WTC11 (cell line): Measurements from ENCODE around the gene OR52R1. TPM values are rescaled to one million over a fixed set of nuclear protein-coding genes. Genes with fewer than 3 reads are reported as not detected.

ENCODE experiments used
- ATAC-seq: fragments of 200-7000 bp; cut with Tn5 transposase; 2 replicates; pipeline ENCODE4 v1.10.0; 2021; ENCODE audit warnings: mild to moderate bottlenecking, moderate library complexity
- Bru-seq: library from RNA; stranded (reverse); fragments of 400-500 nt; gene quantifications from one replicate; lab custom pipeline; 2021; lab: Mats Ljungman, UMichigan
- CTCF ChIA-PET: fragments of 300-600 bp; sonication (Branson Sonifier 250); formaldehyde crosslinking; loops from one replicate; lab custom pipeline; 2021; ENCODE audit warnings: antibody characterized with exemption; lab: Charles Lee
- POLR2A ChIA-PET: fragments of 350-600 bp; sonication (Branson Sonifier 250); formaldehyde crosslinking; loops from one replicate; lab custom pipeline; 2021; ENCODE audit warnings: antibody characterized with exemption; lab: Charles Lee
- DNase-seq: peaks from one replicate; pipeline ENCODE4 v3.0.0; 2021; ENCODE audit warnings: low spot score
- H3K27ac Mint-ChIP-seq: 2 replicates; pipeline ENCODE4 v1.8.0; 2021; ENCODE audit warnings: mixed read lengths
- H3K27me3 Mint-ChIP-seq: 2 replicates; pipeline ENCODE4 v1.8.0; 2021; ENCODE audit warnings: low read depth, mild to moderate bottlenecking, moderate library complexity, mixed read lengths
- H3K36me3 Mint-ChIP-seq: 2 replicates; pipeline ENCODE4 v1.8.0; 2021; ENCODE audit warnings: mixed read lengths
- H3K4me1 Mint-ChIP-seq: 2 replicates; pipeline ENCODE4 v1.8.0; 2022; ENCODE audit warnings: mixed read lengths
- H3K4me3 Mint-ChIP-seq: 2 replicates; pipeline ENCODE4 v1.8.0; 2021; ENCODE audit warnings: mild to moderate bottlenecking, moderate library complexity, mixed read lengths
- H3K9me3 Mint-ChIP-seq: 2 replicates; pipeline ENCODE4 v1.8.0; 2021; ENCODE audit warnings: mixed read lengths
- ARID4B ChIP-seq: sonication (generic); formaldehyde crosslinking; IDR thresholded peaks from 2 replicates; pipeline ENCODE4 v1.8.0; 2023; ENCODE audit warnings: missing genetic modification reagents, mild to moderate bottlenecking, borderline replicate concordance
- ATF1 ChIP-seq: sonication (generic); formaldehyde crosslinking; IDR thresholded peaks from 2 replicates; pipeline ENCODE4 v1.8.1; 2023; ENCODE audit warnings: mild to moderate bottlenecking, moderate library complexity, missing genetic modification reagents
- ERG ChIP-seq: fragments of 250-450 bp; sonication (Bioruptor Pico); IDR thresholded peaks from 2 replicates; pipeline ENCODE4 v1.8.0; 2021; ENCODE audit warnings: mild to moderate bottlenecking
- ESRRA ChIP-seq: sonication (generic); formaldehyde crosslinking; IDR thresholded peaks from 2 replicates; pipeline ENCODE4 v1.8.1; 2022; ENCODE audit warnings: mild to moderate bottlenecking, missing genetic modification reagents, borderline replicate concordance
- KAT7 ChIP-seq: sonication (generic); formaldehyde crosslinking; IDR thresholded peaks from 2 replicates; pipeline ENCODE4 v1.8.1; 2023; ENCODE audit warnings: missing genetic modification reagents, mild to moderate bottlenecking, borderline replicate concordance
- MYBL2 ChIP-seq: sonication (generic); formaldehyde crosslinking; IDR thresholded peaks from 2 replicates; pipeline ENCODE4 v1.8.1; 2023; ENCODE audit warnings: mild to moderate bottlenecking, moderate library complexity, missing genetic modification reagents
- RORB ChIP-seq: fragments of 250-450 bp; sonication (Bioruptor Pico); IDR thresholded peaks from 2 replicates; pipeline ENCODE4 v1.9.0; 2021; ENCODE audit warnings: mild to moderate bottlenecking
- SOX15 ChIP-seq: fragments of 250-450 bp; sonication (Bioruptor Pico); IDR thresholded peaks from 2 replicates; pipeline ENCODE4 v1.9.0; 2021; ENCODE audit warnings: mild to moderate bottlenecking
- STAT6 ChIP-seq: sonication (generic); formaldehyde crosslinking; conservative IDR thresholded peaks from 2 replicates; pipeline ENCODE4 v1.8.1; 2023; ENCODE audit warnings: mild to moderate bottlenecking, low read depth, missing genetic modification reagents, moderate library complexity
- TEAD1 ChIP-seq: sonication (generic); formaldehyde crosslinking; IDR thresholded peaks from 2 replicates; pipeline ENCODE4 v1.8.0; 2022; ENCODE audit warnings: mild to moderate bottlenecking, missing genetic modification reagents
- USF2 ChIP-seq: sonication (generic); formaldehyde crosslinking; IDR thresholded peaks from 2 replicates; pipeline ENCODE4 v1.8.1; 2023; ENCODE audit warnings: mild to moderate bottlenecking, missing genetic modification reagents, moderate library complexity
- ZBTB21 ChIP-seq: sonication (generic); formaldehyde crosslinking; IDR thresholded peaks from 2 replicates; pipeline ENCODE4 v1.8.1; 2023; ENCODE audit warnings: mild to moderate bottlenecking, missing genetic modification reagents, borderline replicate concordance
- ZNF281 ChIP-seq: sonication (generic); formaldehyde crosslinking; IDR thresholded peaks from 2 replicates; pipeline ENCODE4 v1.8.0; 2023; ENCODE audit warnings: mild to moderate bottlenecking, missing genetic modification reagents
- ZNF512 ChIP-seq: sonication (generic); formaldehyde crosslinking; IDR thresholded peaks from 2 replicates; pipeline ENCODE4 v1.8.1; 2022; ENCODE audit warnings: missing genetic modification reagents, borderline replicate concordance
- long read RNA-seq, 3 experiments: library from RNA in 1 of 3; library from capped mRNA in 1 of 3; library from polyadenylated mRNA in 1 of 3; unstranded in 2 of 3; stranded (forward) in 1 of 3; transcript quantifications; one replicate each; pipeline ENCODE4 v2.0.0, GENCODE V29; 2021
- total RNA-seq: library from RNA; stranded (reverse); gene quantifications from 3 replicates; pipeline ENCODE4 v1.2.3, GENCODE V29; 2021

The OR52R1 gene
- total RNA-seq (not detected in 3 replicates), Bru-seq, nascent RNA (not detected)
- long read RNA-seq, experiment 1, result 0 reads
- long read RNA-seq, experiment 2, result 0 reads
- long read RNA-seq, experiment 3, result 0 reads

- Mint-ChIP-seq H3K27me3 (peaks cover 4% of the 10 kb centered on the region; the same call in 1 of the 2 replicates), H3K9me3 (no peaks in the 10 kb centered on the region), H3K4me3 (no peak within 1 kb of the TSS), H3K4me1 (no peaks in the 10 kb centered on the region), H3K27ac (no peak within 1 kb of the TSS), H3K36me3 (no peaks in the 10 kb centered on the region)
- POLR2A ChIA-PET, result no interaction called here
- CTCF ChIA-PET, result no interaction called here
- DNase-seq (no peak), ATAC-seq (no peak)
- TF ChIP-seq ERG (CRISPR knock-in tag) (no peak), ESRRA (CRISPR knock-in tag) (no peak), KAT7 (CRISPR knock-in tag) (no peak), USF2 (CRISPR knock-in tag) (no peak), STAT6 (CRISPR knock-in tag) (no peak), TEAD1 (CRISPR knock-in tag) (no peak), SOX15 (CRISPR knock-in tag) (no peak), ZBTB21 (CRISPR knock-in tag) (no peak), MYBL2 (CRISPR knock-in tag) (no peak), ATF1 (CRISPR knock-in tag) (no peak), ZNF512 (CRISPR knock-in tag) (no peak), RORB (CRISPR knock-in tag) (no peak), ARID4B (no peak), ZNF281 (CRISPR knock-in tag) (no peak)
Observed at GRCh38 chr11:4804280-4804679, at the start of gene OR52R1. OR52R1 (minus strand) TSS chr11:4804380; CDS start chr11:4804380, 0 bp downstream.
